Stimulated activated naive CD4-positive, alpha-beta T cell treated with Interleukin-2 at 50 U/mL for 16 hours (primary cell): ENCODE results near the gene EPHA5.

Experiments
- DNase-seq: peaks from one replicate; lab custom pipeline; 2025; lab: John Stamatoyannopoulos, UW

Gene EPHA5

GRCh38 chr4:65624651-65625050 is 45.6 kb downstream of the EPHA5 start:
- DNase-seq = no peak

DNA sequence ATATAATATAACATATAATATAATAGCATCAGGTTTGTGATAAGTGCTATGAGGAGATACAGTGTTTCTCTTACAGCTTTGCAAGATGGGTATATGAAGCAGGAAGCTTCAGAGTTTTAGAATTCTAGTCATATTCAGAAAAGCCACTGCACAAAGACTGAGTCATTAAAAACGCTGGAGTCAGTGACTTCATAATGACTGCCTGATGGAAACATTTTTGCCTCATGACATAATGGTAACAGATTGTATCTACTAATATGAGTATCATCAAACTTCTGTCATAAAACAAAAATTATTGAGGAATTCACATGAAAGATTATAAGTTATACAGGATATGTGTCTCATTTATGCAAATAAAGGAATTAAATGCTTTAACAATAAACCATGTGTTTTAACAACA is 46.8 kb downstream of the EPHA5 start:
- DNase-seq = no peak

GRCh38 chr4:65617416-65617815 is 52.9 kb downstream of the EPHA5 start:
- DNase-seq = no peak

DNA sequence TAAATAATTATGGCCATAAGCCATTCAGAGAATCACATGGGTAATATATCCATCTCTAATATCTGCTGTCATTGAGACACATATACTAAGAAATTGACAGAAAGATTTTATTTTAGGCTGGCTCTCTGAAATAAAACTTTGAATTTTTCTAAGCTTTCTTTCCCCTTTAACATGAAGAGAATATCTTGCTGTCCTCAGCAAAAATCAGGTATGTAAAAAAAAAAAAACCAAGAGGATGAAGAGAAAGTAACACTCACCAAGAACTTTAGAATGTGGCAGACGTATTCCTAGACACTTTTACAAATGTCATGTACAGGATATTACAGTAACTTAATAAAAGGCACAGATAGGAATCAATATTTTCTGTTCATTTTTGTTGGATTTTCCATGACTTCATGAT is 65.8 kb downstream of the EPHA5 start:
- DNase-seq = no peak

DNA sequence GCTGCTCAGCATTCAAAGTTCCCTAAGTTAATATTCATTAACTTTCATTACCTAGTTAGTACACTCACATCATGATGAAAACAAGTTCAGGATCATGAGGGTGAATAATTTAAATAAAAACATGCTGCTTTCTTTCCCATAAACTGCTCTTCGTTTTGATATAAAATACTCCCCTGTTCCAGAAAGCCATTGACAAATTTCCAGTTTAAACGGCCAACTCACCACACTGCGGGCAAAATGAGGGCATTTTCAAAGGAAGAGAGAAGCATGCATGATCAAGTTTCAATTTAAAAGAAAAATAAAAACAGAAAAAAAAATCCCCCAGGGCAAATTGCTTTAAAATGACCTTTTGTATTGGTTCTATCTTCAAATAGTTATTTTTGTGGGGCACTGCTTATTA is 69.6 kb downstream of the EPHA5 start:
- no peak for DNase-seq

GRCh38 chr4:65599340-65599739 is 70.9 kb downstream of the EPHA5 start:
- DNase-seq = no peak

DNA sequence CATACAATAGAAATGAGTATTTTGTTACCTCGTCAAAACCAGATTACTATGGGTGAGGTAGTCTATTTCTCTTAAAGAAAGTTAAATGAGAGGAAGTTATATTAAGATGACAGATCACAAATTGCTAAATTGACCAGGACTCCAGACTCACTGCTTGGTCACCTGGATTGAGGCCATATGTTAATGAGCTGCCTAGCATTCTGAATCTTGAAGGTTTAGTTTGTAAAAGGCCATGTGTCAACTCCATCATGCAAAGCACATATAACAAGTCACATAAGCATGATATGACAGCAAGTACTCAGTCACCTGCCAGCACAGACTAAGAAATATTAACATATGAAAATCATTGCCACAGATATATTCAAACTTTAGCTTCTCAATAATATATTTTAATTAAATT is 72.6 kb downstream of the EPHA5 start:
- DNase-seq = no peak

GRCh38 chr4:65592089-65592488 is 78.2 kb downstream of the EPHA5 start:
- DNase-seq = no peak

- no peak for DNase-seq
Measured at GRCh38 chr4:65589921-65590320, 80.4 kb downstream of the EPHA5 start.

DNA sequence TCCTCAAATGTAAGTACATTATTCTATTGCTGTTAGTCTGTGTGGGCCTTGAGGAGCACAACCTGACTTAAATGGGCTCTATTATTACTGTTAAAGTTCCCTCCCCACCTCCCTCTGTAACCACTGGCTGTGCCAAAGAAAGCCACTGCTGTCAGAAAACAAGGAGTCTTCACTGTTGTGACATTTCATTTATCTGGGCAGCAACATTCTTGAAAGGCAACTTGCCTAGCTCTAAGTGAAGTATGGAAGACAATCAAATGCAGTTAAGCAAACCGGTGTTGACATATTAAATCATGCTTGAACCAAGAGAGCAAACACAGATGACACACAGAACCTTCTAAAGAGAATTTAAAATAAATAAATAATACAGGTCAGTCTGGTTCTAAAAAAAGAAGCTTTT is 81.0 kb downstream of the EPHA5 start:
- DNase-seq = no peak

- no peak for DNase-seq
Measured at GRCh38 chr4:65580551-65580950, 89.7 kb downstream of the EPHA5 start.

- no peak for DNase-seq
Measured at GRCh38 chr4:65566473-65566872, 103.8 kb downstream of the EPHA5 start.

DNA sequence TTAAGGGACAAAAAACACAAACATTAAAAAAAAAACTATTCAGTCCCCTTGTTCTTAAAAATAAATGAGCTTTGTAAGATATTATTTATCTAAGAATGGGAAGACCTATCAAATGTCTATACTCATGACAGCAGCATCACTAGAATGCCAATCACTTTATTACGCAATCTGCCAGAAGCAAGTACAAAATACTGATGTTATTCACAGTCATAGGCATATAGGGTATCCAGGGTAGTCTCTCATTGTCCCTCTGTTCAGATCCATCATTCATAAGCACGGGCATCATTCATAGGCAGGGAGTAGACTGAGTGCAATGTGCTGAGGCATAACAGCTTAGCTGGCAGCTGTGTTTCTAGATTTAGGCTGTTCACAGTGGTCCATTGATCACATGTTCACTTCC is 109.1 kb downstream of the EPHA5 start:
- DNase-seq = no peak

DNA sequence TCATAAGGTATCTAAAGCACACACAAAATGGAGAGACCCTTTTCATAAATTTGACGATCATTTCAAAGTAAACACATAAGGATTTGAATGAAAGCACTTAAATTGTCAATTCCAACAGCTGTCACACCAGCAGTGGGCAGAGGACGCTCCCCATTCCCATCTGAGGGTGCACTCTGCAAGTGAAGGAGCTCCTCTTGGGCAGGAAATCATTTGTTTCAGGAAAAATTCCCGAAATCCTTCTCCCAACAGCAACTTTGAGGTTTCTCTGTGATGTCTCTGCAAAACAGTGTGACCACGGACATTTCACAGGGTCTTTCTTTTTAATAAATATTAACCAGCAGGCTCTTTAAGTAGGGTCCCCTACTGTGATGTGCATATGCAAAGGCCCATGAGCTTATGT is 111.0 kb downstream of the EPHA5 start:
- no peak for DNase-seq

DNA sequence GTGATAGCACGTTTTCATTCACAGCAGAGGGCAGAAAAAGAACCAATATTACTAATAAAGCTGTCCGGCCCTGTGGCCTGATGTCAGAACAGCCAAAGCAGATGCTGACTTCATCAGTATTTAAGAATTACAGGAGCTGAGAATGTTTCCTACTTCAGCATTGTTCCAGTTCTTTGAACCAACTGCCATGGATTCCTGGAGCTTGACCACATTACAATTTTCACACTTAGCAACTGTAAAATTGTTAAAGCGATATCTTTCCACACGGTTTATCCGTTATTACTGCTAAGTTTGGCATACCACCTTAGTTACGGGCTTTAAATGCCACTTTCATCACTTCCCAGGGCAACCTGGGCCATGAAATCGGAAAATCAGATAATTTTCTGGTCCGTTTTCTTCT is 118.2 kb downstream of the EPHA5 start:
- DNase-seq = no peak

GRCh38 chr4:65550500-65550899 is 119.8 kb downstream of the EPHA5 start:
- DNase-seq = no peak

- no peak for DNase-seq
Measured at GRCh38 chr4:65546882-65547416, 123.3 kb downstream of the EPHA5 start.

- no peak for DNase-seq
Measured at GRCh38 chr4:65538571-65538970, 131.7 kb downstream of the EPHA5 start.

GRCh38 chr4:65535113-65535512 is 135.2 kb downstream of the EPHA5 start:
- DNase-seq = no peak

DNA sequence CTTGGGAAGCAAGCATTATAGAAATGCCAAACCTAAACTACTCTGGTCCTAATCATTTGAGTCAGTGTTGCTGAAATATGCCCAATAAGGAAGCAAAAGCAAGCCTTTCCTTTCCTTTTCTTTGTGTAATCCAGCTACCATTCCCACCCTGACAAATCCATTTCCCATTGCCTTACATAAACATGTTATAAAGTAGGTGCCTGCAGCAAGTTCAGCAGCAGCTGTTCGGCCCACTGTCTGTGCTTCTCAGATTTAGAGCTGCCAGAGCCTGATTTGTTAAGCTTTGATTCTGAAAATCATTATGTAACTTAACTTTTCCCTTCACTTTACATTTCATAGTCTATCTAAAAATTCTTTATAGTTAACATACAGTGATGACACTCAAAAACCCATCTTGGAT is 148.6 kb downstream of the EPHA5 start:
- no peak for DNase-seq

DNA sequence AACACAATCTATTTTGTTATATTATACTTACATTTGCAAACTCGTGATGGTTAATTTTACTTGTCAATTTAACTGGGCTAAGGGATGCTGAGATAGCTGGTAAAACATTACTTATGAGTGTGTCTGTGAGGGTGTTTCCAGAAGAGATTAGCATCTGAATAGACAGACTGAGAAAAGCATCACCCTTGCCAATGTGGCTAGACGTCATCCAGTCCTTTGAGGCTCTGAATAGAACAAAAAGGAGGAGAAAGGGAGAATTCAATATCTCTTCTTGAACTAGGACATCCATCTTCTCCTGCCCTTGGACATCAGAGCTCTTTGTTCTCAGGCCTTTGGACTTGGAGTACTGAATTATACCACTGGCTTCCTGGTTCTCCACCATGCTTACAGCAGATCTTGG is 154.6 kb downstream of the EPHA5 start:
- no peak for DNase-seq

- no peak for DNase-seq
Measured at GRCh38 chr4:65510976-65511375, 159.3 kb downstream of the EPHA5 start.

DNA sequence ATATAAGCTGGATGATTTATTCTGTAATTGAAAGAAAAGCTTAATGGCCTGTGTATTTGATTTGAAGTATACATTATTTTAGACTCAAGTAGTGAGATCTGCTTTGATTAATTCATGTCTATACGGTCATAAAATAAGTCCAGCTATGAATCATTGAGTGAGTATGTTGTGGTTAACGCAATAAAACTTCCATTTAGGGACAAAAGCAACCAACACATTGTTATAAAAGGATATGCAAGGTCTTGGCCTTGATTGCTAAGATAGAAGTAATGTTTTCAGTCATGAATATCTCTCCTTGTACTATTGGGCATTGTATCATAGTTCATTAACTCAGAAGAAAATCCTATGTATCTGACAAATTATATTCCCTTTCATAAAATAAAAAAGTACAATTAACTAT is 162.1 kb downstream of the EPHA5 start:
- DNase-seq = no peak

- no peak for DNase-seq
Measured at GRCh38 chr4:65502131-65502701, 168.1 kb downstream of the EPHA5 start.

- DNase-seq = no peak
Measured at GRCh38 chr4:65498606-65499005, 171.7 kb downstream of the EPHA5 start.
